ENCODE data around the gene ACBD4. TPM values are rescaled to one million over a fixed set of nuclear protein-coding genes. Genes with fewer than 3 reads are reported as not detected.
A peak's percentile ranks its signal among the peaks of the same experiment; 100 is the strongest.

ACBD4 gene
- total and polyA plus RNA-seq, 2 donors (not counting 3 experiments of a cell fraction or from before 2014, with no cell fraction given) = 4.5 to 7.5 TPM

GRCh38 chr17:45127548-45128300 lies 7.8 kb upstream of the ACBD4 start:
- peaks cover 38% of the 10 kb centered on the region for H3K4me1 ChIP-seq (ENCODE audit: control insufficient read depth, extremely low read depth, insufficient read depth, low read length)
- BruUV-seq (replicated peaks) = no TSS peak
- peak overlapping the region; percentile 43 for H2AFZ ChIP-seq (ENCODE audit: low read depth, low read length)

More at GRCh38 chr17:45127548-45128300, 7.8 kb upstream of the ACBD4 start:
- ChIA-PET POLR2A (no interaction called here), CTCF (interaction anchor here (1.1 to 7.2 kb wide), 4 partner anchors 19 to 70 kb away, joined by 3 to 61 read pairs (median 5); no protein-coding TSS in a partner anchor)
- Histone ChIP-seq H3K27me3 (ENCODE audit: control insufficient read depth in 2 of 2, insufficient read depth in 2 of 2, low read length in 2 of 2) (no peaks in the 10 kb centered on the region), H3K79me2 (ENCODE audit: control insufficient read depth, insufficient read depth, low read length) (peaks cover 2% of the 10 kb centered on the region), H3K4me3 (replicated peaks in 1 of 3; ENCODE audit: insufficient read depth in 1 of 3, low read depth in 1 of 3, low read length in 3 of 3) (no peak overlapping the region), H3K9ac (replicated peaks; ENCODE audit: extremely low read depth, insufficient read depth, low read length) (peak overlapping the region; percentile 20), H3K9me3 (replicated peaks; ENCODE audit: control insufficient read depth, insufficient read depth, low read length) (no peaks in the 10 kb centered on the region), H4K20me1 (replicated peaks; ENCODE audit: control insufficient read depth, extremely low read depth, insufficient read depth, low read length) (no peaks in the 10 kb centered on the region), H3K36me3 (ENCODE audit: control insufficient read depth in 2 of 2, extremely low read depth in 1 of 2, insufficient read depth in 2 of 2, low read length in 2 of 2) (no peaks in the 10 kb centered on the region), H3K9me1 (replicated peaks; ENCODE audit: control insufficient read depth, extremely low read depth, insufficient read depth, low read length) (no peaks in the 10 kb centered on the region), H3K27ac (ENCODE audit: insufficient read depth, low read depth, low read length) (peak overlapping the region; percentile 31), H3K4me2 (ENCODE audit: insufficient read depth, low read length) (no peak overlapping the region)
- FAIRE-seq (peak; percentile 55), DNase-seq (ENCODE audit: low read depth, low spot score) (peak; percentile 73)
- intact Hi-C loops (cut with micrococcal nuclease) (no loop called here), dilution Hi-C loops (cut with MboI; ENCODE audit: extremely low pct_ligation_motif_present, low sequenced_read_pairs) (no loop called here)
- TF ChIP-seq CTCF (IDR thresholded peaks at IDR 0.05; ENCODE audit: extremely low read depth in 1 of 2, insufficient read depth in 1 of 2, low read depth in 1 of 2, low read length in 2 of 2) = no peak
- TF ChIP-seq JUN (IDR thresholded peaks at IDR 0.05; ENCODE audit: borderline replicate concordance, insufficient read depth, insufficient read length, low read depth) = no peak
- no peak for TF ChIP-seq FOS (IDR thresholded peaks at IDR 0.05; ENCODE audit: borderline replicate concordance, insufficient read depth, low read length)
- peak; percentile 48 for TF ChIP-seq POLR2A (IDR thresholded peaks at IDR 0.05; ENCODE audit: low read depth, low read length)
- peak; percentile 36 for TF ChIP-seq POLR2AphosphoS5 (IDR thresholded peaks at IDR 0.05; ENCODE audit: insufficient read depth, low read depth, low read length)
- TF ChIP-seq GATA2 (IDR thresholded peaks at IDR 0.05; ENCODE audit: insufficient read depth, insufficient read length, low read depth, low read length) = no peak
- no peak for TF ChIP-seq MYC (IDR thresholded peaks at IDR 0.05; ENCODE audit: low read depth, low read length)
- no peak for TF ChIP-seq EZH2 (IDR thresholded peaks at IDR 0.05; ENCODE audit: borderline replicate concordance, low read depth, low read length, severe bottlenecking)
- no peak for TF ChIP-seq MAX (IDR thresholded peaks at IDR 0.05; ENCODE audit: insufficient read depth, insufficient read length)
